Stomach (tissue), 4 donors: ENCODE measurements around the gene MED10.

ENCODE experiments used
- CTCF ChIP-seq, 7 experiments: fragments of 450-650 bp in 4 of 7; fragments of 200-600 bp in 3 of 7; sonication (generic) in 3 of 7; IDR thresholded peaks; one replicate each; pipeline ENCODE4 v1.5.1; 2016 to 2019; ENCODE audit warnings: antibody characterized with exemption in 7 of 7, control low read depth in 2 of 7, mild to moderate bottlenecking in 1 of 7
- EP300 ChIP-seq: sonication (generic); formaldehyde crosslinking; IDR thresholded peaks from one replicate; pipeline ENCODE4 v1.6.1; 2017; ENCODE audit warnings: antibody characterized with exemption
- POLR2A ChIP-seq, 4 donors: fragments of 450-650 bp; IDR thresholded peaks; one replicate each; pipeline ENCODE4 v1.6.1; 2016; ENCODE audit warnings: antibody characterized with exemption in 4 of 4, control low read depth in 2 of 4, mild to moderate bottlenecking in 1 of 4, moderate library complexity in 1 of 4
- POLR2AphosphoS5 ChIP-seq, 3 donors: sonication (generic); formaldehyde crosslinking; IDR thresholded peaks; one replicate each; pipeline ENCODE4 v1.6.1; 2016; ENCODE audit warnings: antibody characterized with exemption in 3 of 3

GRCh38 chr5:6338135-6338534, 40.2 kb downstream of the MED10 start:
- TF ChIP-seq CTCF (IDR thresholded peaks at IDR 0.05) (no peak), POLR2A (IDR thresholded peaks at IDR 0.05) (no peak), EP300 (no peak), POLR2AphosphoS5 (IDR thresholded peaks at IDR 0.05) (no peak)
